ENCODE results near the gene OR4X1. TPM values are rescaled to one million over a fixed set of nuclear protein-coding genes. Genes with fewer than 3 reads are reported as not detected.
"Not testable (repeated sequence)": the region's sequence is repeated elsewhere in the genome, so short reads cannot be mapped to it uniquely, and the experiment has no call there.

OR4X1 gene
- total RNA-seq, 2 experiments from 2014 or later = not detected

DNA sequence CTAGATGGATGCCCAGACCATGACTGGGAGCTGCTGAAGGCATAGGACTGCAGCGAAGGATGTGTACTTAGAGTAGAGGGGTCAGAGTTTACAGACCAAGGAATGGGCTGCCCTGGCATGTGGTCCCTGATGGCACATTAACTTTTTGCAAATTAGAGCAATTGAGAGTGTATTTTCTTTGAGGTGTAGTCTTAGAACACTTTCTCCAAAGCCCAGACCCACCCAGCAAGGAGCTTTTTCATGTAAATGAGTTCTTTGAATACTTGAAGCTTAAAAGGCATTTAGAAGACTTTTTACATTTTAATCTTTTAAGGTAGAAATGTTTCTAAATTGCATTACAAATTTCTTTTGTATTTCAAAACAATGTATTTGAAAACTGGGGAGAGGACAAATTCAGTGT is 8.9 kb downstream of the OR4X1 start:
- Histone ChIP-seq H3K4me1 (ENCODE audit: insufficient read depth, low read length, poor library complexity, severe bottlenecking) (no peaks in the 10 kb centered on the region), H2AFZ (ENCODE audit: low read length) (no peak overlapping the region), H3K4me3 (ENCODE audit: low read depth, low read length, poor library complexity, severe bottlenecking) (no peak overlapping the region), H3K4me2 (ENCODE audit: low read length) (no peak overlapping the region), H4K20me1 (ENCODE audit: insufficient read depth, low read length) (no peaks in the 10 kb centered on the region), H3K27ac (ENCODE audit: low read depth, low read length, poor library complexity, severe bottlenecking) (no peak overlapping the region), H3K9me2 (ENCODE audit: insufficient read depth, low read length) (no peaks in the 10 kb centered on the region), H3K79me2 (ENCODE audit: insufficient read depth, low read depth, low read length) (no peaks in the 10 kb centered on the region), H3K36me3 (ENCODE audit: insufficient read depth, low read length) (no peaks in the 10 kb centered on the region), H3K9me3 (ENCODE audit: low read length) (no peaks in the 10 kb centered on the region)
- DNase-seq (ENCODE audit: low spot score) = no peak
- no peak for TF ChIP-seq EZH2phosphoT487 (IDR thresholded peaks at IDR 0.05; ENCODE audit: borderline replicate concordance, low read depth, low read length)
- TF ChIP-seq, protein P1, sequence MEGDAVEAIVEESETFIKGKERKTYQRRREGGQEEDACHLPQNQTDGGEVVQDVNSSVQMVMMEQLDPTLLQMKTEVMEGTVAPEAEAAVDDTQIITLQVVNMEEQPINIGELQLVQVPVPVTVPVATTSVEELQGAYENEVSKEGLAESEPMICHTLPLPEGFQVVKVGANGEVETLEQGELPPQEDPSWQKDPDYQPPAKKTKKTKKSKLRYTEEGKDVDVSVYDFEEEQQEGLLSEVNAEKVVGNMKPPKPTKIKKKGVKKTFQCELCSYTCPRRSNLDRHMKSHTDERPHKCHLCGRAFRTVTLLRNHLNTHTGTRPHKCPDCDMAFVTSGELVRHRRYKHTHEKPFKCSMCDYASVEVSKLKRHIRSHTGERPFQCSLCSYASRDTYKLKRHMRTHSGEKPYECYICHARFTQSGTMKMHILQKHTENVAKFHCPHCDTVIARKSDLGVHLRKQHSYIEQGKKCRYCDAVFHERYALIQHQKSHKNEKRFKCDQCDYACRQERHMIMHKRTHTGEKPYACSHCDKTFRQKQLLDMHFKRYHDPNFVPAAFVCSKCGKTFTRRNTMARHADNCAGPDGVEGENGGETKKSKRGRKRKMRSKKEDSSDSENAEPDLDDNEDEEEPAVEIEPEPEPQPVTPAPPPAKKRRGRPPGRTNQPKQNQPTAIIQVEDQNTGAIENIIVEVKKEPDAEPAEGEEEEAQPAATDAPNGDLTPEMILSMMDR (conservative IDR thresholded peaks at IDR 0.05; ENCODE audit: low read length) = no peak
- intact Hi-C loops (cut with micrococcal nuclease; ENCODE audit: unreplicated experiment) = no loop called here
- no TSS peak for BruUV-seq (replicated peaks)
- CTCF ChIA-PET (ENCODE audit: unreplicated experiment) = no interaction called here
- POLR2A ChIA-PET = interaction anchor here (1.5 kb wide), 1 partner anchor 22 kb away, joined by 3 read pairs; no protein-coding TSS in a partner anchor

DNA sequence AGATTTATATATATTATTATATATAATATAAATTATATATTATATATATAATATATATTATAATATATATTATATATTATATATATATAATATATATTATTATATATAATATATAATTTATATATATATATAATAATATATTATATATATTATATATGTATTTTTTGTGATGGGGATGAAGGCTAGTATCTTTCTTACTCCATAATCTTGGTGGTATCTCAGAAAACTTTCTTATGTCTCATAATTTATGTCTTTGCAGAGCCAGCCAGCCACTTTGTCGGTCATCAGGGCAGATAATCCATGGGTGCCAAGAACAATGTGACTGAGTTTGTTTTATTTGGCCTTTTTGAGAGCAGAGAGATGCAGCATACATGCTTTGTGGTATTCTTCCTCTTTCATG is 42.3 kb downstream of the OR4X1 start, which contains the start of gene OR4S1:
OR4S1 (plus strand) TSS at position 301 of the 400 bp plus-strand sequence; CDS start at position 301, 0 bp downstream.
- H3K9me3 ChIP-seq (ENCODE audit: low read length) = no peaks in the 10 kb centered on the region
- no peak for DNase-seq (ENCODE audit: low spot score)
- H3K4me2 ChIP-seq (ENCODE audit: low read length) = no peak within 1 kb of the TSS
- ChIA-PET POLR2A (no interaction called here), CTCF (ENCODE audit: unreplicated experiment) (no interaction called here)
- no peaks in the 10 kb centered on the region for H3K9me2 ChIP-seq (ENCODE audit: insufficient read depth, low read length)
- TF ChIP-seq, protein P1 (conservative IDR thresholded peaks at IDR 0.05; ENCODE audit: low read length) = no peak
- TF ChIP-seq EZH2phosphoT487 (IDR thresholded peaks at IDR 0.05; ENCODE audit: borderline replicate concordance, low read depth, low read length) = no peak
- no peaks in the 10 kb centered on the region for H3K4me1 ChIP-seq (ENCODE audit: insufficient read depth, low read length, poor library complexity, severe bottlenecking)
- BruUV-seq (replicated peaks) = no TSS peak
- no peaks in the 10 kb centered on the region for H3K79me2 ChIP-seq (ENCODE audit: insufficient read depth, low read depth, low read length)
- no peak within 1 kb of the TSS for H2AFZ ChIP-seq (ENCODE audit: low read length)
- intact Hi-C loops (cut with micrococcal nuclease; ENCODE audit: unreplicated experiment) = loop anchor here (10.0 kb wide), 1 partner anchor 131 kb away; no protein-coding TSS in a partner anchor
- H3K27ac ChIP-seq (ENCODE audit: low read depth, low read length, poor library complexity, severe bottlenecking) = no peak within 1 kb of the TSS
- H3K36me3 ChIP-seq (ENCODE audit: insufficient read depth, low read length) = no peaks in the 10 kb centered on the region
- no peaks in the 10 kb centered on the region for H4K20me1 ChIP-seq (ENCODE audit: insufficient read depth, low read length)
- no peak within 1 kb of the TSS for H3K4me3 ChIP-seq (ENCODE audit: low read depth, low read length, poor library complexity, severe bottlenecking)

DNA sequence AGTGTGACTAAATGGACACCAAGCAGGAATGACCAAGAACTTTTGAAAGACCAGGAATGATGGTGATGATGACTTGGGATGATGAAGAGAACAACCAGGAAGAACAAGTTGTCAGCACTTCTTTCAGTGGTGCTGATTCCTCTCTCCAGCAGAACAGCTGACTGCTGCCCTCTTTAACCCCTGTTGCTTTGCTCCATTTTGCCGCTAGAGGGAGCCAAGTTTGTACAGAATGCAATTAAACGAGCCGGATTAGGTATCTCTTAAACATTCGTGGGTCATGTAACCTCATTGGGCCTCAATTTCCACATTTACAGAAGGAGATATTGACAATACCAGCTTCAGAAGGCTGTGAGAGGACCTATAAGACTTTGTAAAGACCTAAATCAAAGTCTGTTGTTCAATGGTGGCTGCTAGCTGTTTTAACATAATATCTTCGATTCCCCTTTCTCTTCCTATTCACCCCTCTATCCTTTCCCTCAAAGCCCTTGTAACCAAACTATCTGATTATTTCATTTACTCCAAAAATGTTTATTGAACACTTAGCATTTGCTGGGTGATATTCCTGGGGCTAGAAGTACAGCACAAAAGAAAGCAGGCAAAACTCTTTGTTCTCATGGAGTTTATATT is 44.2 kb downstream of the OR4X1 start:
- Histone ChIP-seq H3K27ac (ENCODE audit: low read depth, low read length, poor library complexity, severe bottlenecking) (no peak overlapping the region), H2AFZ (ENCODE audit: low read length) (no peak overlapping the region), H3K9me2 (ENCODE audit: insufficient read depth, low read length) (no peaks in the 10 kb centered on the region), H3K79me2 (ENCODE audit: insufficient read depth, low read depth, low read length) (no peaks in the 10 kb centered on the region), H3K4me1 (ENCODE audit: insufficient read depth, low read length, poor library complexity, severe bottlenecking) (no peaks in the 10 kb centered on the region), H3K9me3 (ENCODE audit: low read length) (no peaks in the 10 kb centered on the region), H4K20me1 (ENCODE audit: insufficient read depth, low read length) (no peaks in the 10 kb centered on the region), H3K4me2 (ENCODE audit: low read length) (no peak overlapping the region), H3K36me3 (ENCODE audit: insufficient read depth, low read length) (no peaks in the 10 kb centered on the region), H3K4me3 (ENCODE audit: low read depth, low read length, poor library complexity, severe bottlenecking) (no peak overlapping the region)
- TF ChIP-seq, protein P1 (conservative IDR thresholded peaks at IDR 0.05; ENCODE audit: low read length) = peak; percentile 99
- no peak for TF ChIP-seq EZH2phosphoT487 (IDR thresholded peaks at IDR 0.05; ENCODE audit: borderline replicate concordance, low read depth, low read length)
- POLR2A ChIA-PET = no interaction called here
- no TSS peak for BruUV-seq (replicated peaks)
- intact Hi-C loops (cut with micrococcal nuclease; ENCODE audit: unreplicated experiment) = loop anchor here (1.0 to 10.0 kb wide), 2 partner anchors 133 to 1687 kb away; no protein-coding TSS in a partner anchor
- peak; percentile 70 for DNase-seq (ENCODE audit: low spot score)
- CTCF ChIA-PET (ENCODE audit: unreplicated experiment) = no interaction called here

DNA sequence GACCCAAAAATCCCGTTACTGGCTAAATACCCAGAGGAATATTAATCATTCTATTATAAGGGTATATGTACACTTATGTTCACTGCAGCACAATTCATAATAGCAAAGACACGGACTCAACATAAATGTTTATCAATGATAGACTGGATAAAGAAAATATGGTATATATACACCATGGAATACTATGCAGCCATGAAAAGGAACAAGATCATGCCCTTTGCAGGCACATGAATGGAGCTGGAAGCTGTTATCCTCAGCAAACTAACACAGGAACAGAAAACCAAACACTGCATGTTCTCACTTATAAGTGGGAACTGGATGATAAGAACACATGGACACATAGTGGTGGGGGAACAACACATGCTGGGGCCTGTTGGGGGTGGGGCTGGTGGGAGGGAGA is 49.9 kb downstream of the OR4X1 start:
- H3K36me3 ChIP-seq (ENCODE audit: insufficient read depth, low read length); H3K4me3 ChIP-seq (ENCODE audit: low read depth, low read length, poor library complexity, severe bottlenecking); H4K20me1 ChIP-seq (ENCODE audit: insufficient read depth, low read length); H3K27ac ChIP-seq (ENCODE audit: low read depth, low read length, poor library complexity, severe bottlenecking); H3K79me2 ChIP-seq (ENCODE audit: insufficient read depth, low read depth, low read length); H3K9me2 ChIP-seq (ENCODE audit: insufficient read depth, low read length); intact Hi-C loops (cut with micrococcal nuclease; ENCODE audit: unreplicated experiment); DNase-seq (ENCODE audit: low spot score); BruUV-seq (replicated peaks); H2AFZ ChIP-seq (ENCODE audit: low read length); POLR2A ChIA-PET; H3K9me3 ChIP-seq (ENCODE audit: low read length); CTCF ChIA-PET (ENCODE audit: unreplicated experiment); H3K4me1 ChIP-seq (ENCODE audit: insufficient read depth, low read length, poor library complexity, severe bottlenecking); H3K4me2 ChIP-seq (ENCODE audit: low read length): not testable (repeated sequence)
